ENCODE measurements around the gene TMED1. TPM values are rescaled to one million over a fixed set of nuclear protein-coding genes. Genes with fewer than 3 reads are reported as not detected.
A peak's percentile ranks its signal among the peaks of the same experiment; 100 is the strongest.

Gene TMED1
- total and polyA plus RNA-seq, 2 of the 8 experiments (the other 6 are each of a cell fraction or from before 2014, with no cell fraction given) = 26.9 to 31.9 TPM

DNA sequence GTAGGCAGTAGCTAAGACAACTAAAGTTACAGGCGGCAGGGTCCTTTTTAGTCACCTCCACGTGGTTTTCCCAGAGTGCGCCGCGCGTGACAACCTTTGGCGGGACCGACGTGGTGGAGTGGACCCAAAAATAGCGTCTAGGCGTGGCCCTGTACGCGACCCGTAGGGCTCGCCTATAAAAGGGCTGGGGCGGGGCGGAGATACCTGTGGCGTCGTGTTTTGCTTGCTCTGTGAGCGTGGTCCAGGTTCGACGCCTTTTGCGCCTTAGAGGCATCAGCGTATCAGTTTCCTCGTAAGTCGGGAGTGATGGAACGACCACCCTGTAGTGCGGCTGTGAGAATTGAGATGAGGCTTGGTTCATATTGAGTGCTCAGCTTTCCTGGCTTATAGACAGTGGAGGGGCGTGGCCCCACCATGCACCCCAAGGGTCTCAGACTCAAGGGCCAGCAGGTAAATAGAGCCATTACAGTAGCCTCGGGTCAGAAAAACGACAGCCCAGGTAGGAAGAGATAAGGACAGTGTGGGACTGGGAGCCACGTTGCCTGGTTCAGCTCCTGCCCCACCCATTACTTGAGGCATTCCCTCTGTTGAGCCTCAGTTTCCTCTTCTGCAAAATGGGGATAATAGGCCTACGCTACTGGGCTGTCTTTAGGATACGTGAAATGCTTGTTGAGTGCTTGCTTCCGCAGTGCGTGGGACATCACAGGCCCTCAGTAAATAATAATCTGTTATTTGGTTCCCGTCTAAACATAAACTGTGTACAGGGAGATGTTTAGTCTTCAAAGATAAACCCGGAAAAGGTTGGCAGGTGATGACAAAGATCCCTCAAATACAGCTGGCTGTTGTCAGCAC, 693 bp upstream of the TMED1 start (continued):
- no peak for TF ChIP-seq TEAD4 (IDR thresholded peaks at IDR 0.05; ENCODE audit: low read depth, low read length)
- no peak for TF ChIP-seq TCF12 (IDR thresholded peaks at IDR 0.05; ENCODE audit: low read depth, low read length)
- no peak for TF ChIP-seq TAF1 (IDR thresholded peaks at IDR 0.05; ENCODE audit: low read depth, low read length)
- no peak; the same call in 1 of the 2 replicates for TF ChIP-seq SP4 (IDR thresholded peaks at IDR 0.05; ENCODE audit: low read length)
- no peak for TF ChIP-seq RAD21 (IDR thresholded peaks at IDR 0.05 in 1 of 2, conservative IDR thresholded peaks at IDR 0.05 in 1 of 2; ENCODE audit: low read depth in 2 of 2, low read length in 2 of 2)
- no peak for TF ChIP-seq GTF2F1 (IDR thresholded peaks at IDR 0.05; ENCODE audit: borderline replicate concordance, low read depth, low read length)
- no peak for TF ChIP-seq NANOG (IDR thresholded peaks at IDR 0.05; ENCODE audit: insufficient read depth, low read depth, low read length, poor library complexity, severe bottlenecking)
- TF ChIP-seq, protein P1, sequence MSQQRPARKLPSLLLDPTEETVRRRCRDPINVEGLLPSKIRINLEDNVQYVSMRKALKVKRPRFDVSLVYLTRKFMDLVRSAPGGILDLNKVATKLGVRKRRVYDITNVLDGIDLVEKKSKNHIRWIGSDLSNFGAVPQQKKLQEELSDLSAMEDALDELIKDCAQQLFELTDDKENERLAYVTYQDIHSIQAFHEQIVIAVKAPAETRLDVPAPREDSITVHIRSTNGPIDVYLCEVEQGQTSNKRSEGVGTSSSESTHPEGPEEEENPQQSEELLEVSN (IDR thresholded peaks at IDR 0.05) = peak; percentile 100
- no peak for TF ChIP-seq CEBPB (IDR thresholded peaks at IDR 0.05; ENCODE audit: low read depth, low read length)
- TF ChIP-seq MAFK (IDR thresholded peaks at IDR 0.05; ENCODE audit: low read depth, low read length) = no peak
- no peak for TF ChIP-seq NRF1 (IDR thresholded peaks at IDR 0.05; ENCODE audit: low read depth, low read length)
- no peak for TF ChIP-seq YY1 (IDR thresholded peaks at IDR 0.05; ENCODE audit: low read depth, low read length)
- no peak for TF ChIP-seq SP1 (IDR thresholded peaks at IDR 0.05; ENCODE audit: low read depth, low read length)
- TF ChIP-seq CHD1 (IDR thresholded peaks at IDR 0.05; ENCODE audit: low read depth, low read length) = no peak
- TF ChIP-seq KDM4A (IDR thresholded peaks at IDR 0.05; ENCODE audit: low read depth, low read length, severe bottlenecking) = peak; percentile 73
- peak; percentile 85 for TF ChIP-seq RNF2 (IDR thresholded peaks at IDR 0.05; ENCODE audit: borderline replicate concordance, low read depth, low read length, missing control alignments, poor library complexity, severe bottlenecking)
- no peak for TF ChIP-seq RBBP5 (IDR thresholded peaks at IDR 0.05; ENCODE audit: borderline replicate concordance, low read depth, low read length)
- no peak for TF ChIP-seq TAF7 (optimal IDR thresholded peaks at IDR 0.05; ENCODE audit: borderline replicate concordance, low read depth, low read length)
- no peak for TF ChIP-seq EGR1 (IDR thresholded peaks at IDR 0.05; ENCODE audit: borderline replicate concordance, low read depth, low read length)
- TF ChIP-seq, protein P2, sequence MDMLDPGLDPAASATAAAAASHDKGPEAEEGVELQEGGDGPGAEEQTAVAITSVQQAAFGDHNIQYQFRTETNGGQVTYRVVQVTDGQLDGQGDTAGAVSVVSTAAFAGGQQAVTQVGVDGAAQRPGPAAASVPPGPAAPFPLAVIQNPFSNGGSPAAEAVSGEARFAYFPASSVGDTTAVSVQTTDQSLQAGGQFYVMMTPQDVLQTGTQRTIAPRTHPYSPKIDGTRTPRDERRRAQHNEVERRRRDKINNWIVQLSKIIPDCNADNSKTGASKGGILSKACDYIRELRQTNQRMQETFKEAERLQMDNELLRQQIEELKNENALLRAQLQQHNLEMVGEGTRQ (IDR thresholded peaks at IDR 0.05; ENCODE audit: low read length) = peak; percentile 72
- peak in 1 of 2 experiments; percentile 84; a peak in 1 of 4 replicates for TF ChIP-seq HDAC2 (IDR thresholded peaks at IDR 0.05; ENCODE audit: borderline replicate concordance in 1 of 2, low read depth in 2 of 2, low read length in 2 of 2)
- TF ChIP-seq HDAC6 (IDR thresholded peaks at IDR 0.05; ENCODE audit: low read depth, low read length) = no peak
